ENCODE data around the gene NSDHL.

GRCh38 chrX:152901816-152902501 is 71.1 kb downstream of the NSDHL start:
- TF ChIP-seq CTCF (IDR thresholded peaks at IDR 0.05 in 8 of 11, conservative IDR thresholded peaks at IDR 0.05 in 3 of 11) (no peak), POLR2AphosphoS5 (IDR thresholded peaks at IDR 0.05) (no peak), POLR2A (IDR thresholded peaks at IDR 0.05) (no peak)

All from spleen (tissue), 7 donors.